GM12878 (cell line): ENCODE measurements around the gene KCNMB2.

Experiments
- KAT2A ChIP-seq: conservative IDR thresholded peaks from 2 replicates; pipeline ENCODE4 v1.6.1; 2011; ENCODE audit warnings: low read depth, low read length; ENCODE audit not compliant: control insufficient read depth
- POLR2A ChIP-seq: IDR thresholded peaks from 2 replicates; pipeline ENCODE4 v1.6.1; 2011; ENCODE audit warnings: low read depth, mild to moderate bottlenecking, low read length
- RBBP5 ChIP-seq: fragments of 200-600 bp; sonication (generic); conservative IDR thresholded peaks from 2 replicates; pipeline ENCODE4 v1.6.1; 2016
- ZNF24 ChIP-seq: fragments of 450-650 bp; IDR thresholded peaks from 2 replicates; pipeline ENCODE4 v1.6.1; 2017; ENCODE audit warnings: antibody characterized with exemption, mild to moderate bottlenecking
- TF ChIP-seq, protein P1 (sequence below), 3 experiments: IDR thresholded peaks in 2 of 3; conservative IDR thresholded peaks in 1 of 3; 2 replicates each; pipeline ENCODE4 v1.5.1; 2011; ENCODE audit warnings: low read depth in 3 of 3, low read length in 3 of 3, mild to moderate bottlenecking in 3 of 3, control low read depth in 2 of 3, moderate library complexity in 2 of 3, inconsistent platforms in 1 of 3, mixed read lengths in 1 of 3; ENCODE audit not compliant: control insufficient read depth in 2 of 3, insufficient read depth in 1 of 3; ENCODE audit errors: extremely low read depth in 1 of 3

DNA sequence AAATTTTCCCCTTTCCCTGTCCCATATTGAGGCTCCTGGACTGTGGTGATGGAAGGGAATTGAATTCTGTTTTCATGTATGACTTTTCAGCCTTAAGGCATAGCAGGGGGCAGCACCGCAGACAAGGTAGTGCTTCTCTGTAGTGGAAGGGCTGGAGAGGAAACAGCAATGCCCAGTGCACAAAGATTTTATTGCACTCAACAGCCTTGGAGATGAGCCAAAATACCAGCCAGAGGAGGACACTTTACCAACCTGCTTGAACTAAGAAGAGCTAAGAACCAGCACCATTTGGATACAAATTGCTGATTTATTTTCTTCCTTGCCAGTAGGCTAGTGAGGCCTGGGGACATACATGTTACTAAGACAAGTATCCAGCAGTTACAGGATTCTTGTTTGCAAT is 98.7 kb downstream of the KCNMB2 start:
- TF ChIP-seq RBBP5 (no peak), POLR2A (no peak), ZNF24 (no peak), KAT2A (no peak)
- TF ChIP-seq, protein P1, sequence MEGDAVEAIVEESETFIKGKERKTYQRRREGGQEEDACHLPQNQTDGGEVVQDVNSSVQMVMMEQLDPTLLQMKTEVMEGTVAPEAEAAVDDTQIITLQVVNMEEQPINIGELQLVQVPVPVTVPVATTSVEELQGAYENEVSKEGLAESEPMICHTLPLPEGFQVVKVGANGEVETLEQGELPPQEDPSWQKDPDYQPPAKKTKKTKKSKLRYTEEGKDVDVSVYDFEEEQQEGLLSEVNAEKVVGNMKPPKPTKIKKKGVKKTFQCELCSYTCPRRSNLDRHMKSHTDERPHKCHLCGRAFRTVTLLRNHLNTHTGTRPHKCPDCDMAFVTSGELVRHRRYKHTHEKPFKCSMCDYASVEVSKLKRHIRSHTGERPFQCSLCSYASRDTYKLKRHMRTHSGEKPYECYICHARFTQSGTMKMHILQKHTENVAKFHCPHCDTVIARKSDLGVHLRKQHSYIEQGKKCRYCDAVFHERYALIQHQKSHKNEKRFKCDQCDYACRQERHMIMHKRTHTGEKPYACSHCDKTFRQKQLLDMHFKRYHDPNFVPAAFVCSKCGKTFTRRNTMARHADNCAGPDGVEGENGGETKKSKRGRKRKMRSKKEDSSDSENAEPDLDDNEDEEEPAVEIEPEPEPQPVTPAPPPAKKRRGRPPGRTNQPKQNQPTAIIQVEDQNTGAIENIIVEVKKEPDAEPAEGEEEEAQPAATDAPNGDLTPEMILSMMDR (IDR thresholded peaks at IDR 0.05 in 2 of 3, conservative IDR thresholded peaks at IDR 0.05 in 1 of 3; ENCODE audit: control insufficient read depth in 2 of 3, extremely low read depth in 1 of 3, insufficient read depth in 1 of 3, low read depth in 3 of 3, low read length in 3 of 3), result no peak
